Activated B cell treated with CpG ODN at 0.5 μM for 24 hours (primary cell): Measurements from ENCODE around the gene MLXIPL. TPM values are rescaled to one million over a fixed set of nuclear protein-coding genes. Genes with fewer than 3 reads are reported as not detected.
"Not testable (repeated sequence)": the region's sequence is repeated elsewhere in the genome, so short reads cannot be mapped to it uniquely, and the experiment has no call there.

Experiments
- ATAC-seq: fragments of 200-7000 bp; cut with Tn5 transposase; one replicate; pipeline ENCODE4 v1.10.0; 2021; ENCODE audit warnings: low read depth, mild to moderate bottlenecking, moderate library complexity
- CTCF ChIA-PET: fragments of 350-600 bp; sonication (Branson Sonifier 250); formaldehyde crosslinking; loops from one replicate; lab custom pipeline; 2021; ENCODE audit warnings: antibody characterized with exemption; lab: Charles Lee
- POLR2A ChIA-PET: fragments of 350-600 bp; sonication (Branson Sonifier 250); formaldehyde crosslinking; loops from one replicate; lab custom pipeline; 2021; ENCODE audit warnings: antibody characterized with exemption; lab: Charles Lee
- DNase-seq: peaks from one replicate; pipeline ENCODE4 v3.0.0; 2022
- H3K27ac Mint-ChIP-seq: one replicate; pipeline ENCODE4 v1.8.0; 2020; ENCODE audit warnings: mixed read lengths
- H3K27me3 Mint-ChIP-seq: one replicate; pipeline ENCODE4 v1.8.0; 2021; ENCODE audit warnings: mixed read lengths
- H3K36me3 Mint-ChIP-seq: one replicate; pipeline ENCODE4 v1.8.0; 2021; ENCODE audit warnings: low read depth, mixed read lengths
- H3K4me1 Mint-ChIP-seq: one replicate; pipeline ENCODE4 v1.8.0; 2021; ENCODE audit warnings: mixed read lengths
- H3K4me3 Mint-ChIP-seq: one replicate; pipeline ENCODE4 v1.8.0; 2020; ENCODE audit warnings: mild to moderate bottlenecking, mixed read lengths
- H3K9me3 Mint-ChIP-seq: one replicate; pipeline ENCODE4 v1.8.0; 2020; ENCODE audit warnings: mixed read lengths
- CTCF ChIP-seq: fragments of 200-600 bp; IDR thresholded peaks from one replicate; pipeline ENCODE4 v1.8.0; 2022; ENCODE audit warnings: antibody characterized with exemption, mild to moderate bottlenecking
- intact Hi-C: fragments of 100-400 bp; cut with micrococcal nuclease; formaldehyde crosslinking; loops from one replicate; pipeline ENCODE4 v1.15.1; 2024
- total RNA-seq: library from RNA; stranded (reverse); gene quantifications from 2 replicates; pipeline ENCODE4 v1.2.3, GENCODE V29; 2022

The MLXIPL gene
- total RNA-seq, 1 donor from 2014 or later, result not detected

- Mint-ChIP-seq H3K4me3 (peak overlapping the region; percentile 90), H3K9me3 (no peaks in the 10 kb centered on the region), H3K4me1 (peaks cover 29% of the 10 kb centered on the region), H3K36me3 (peaks cover 37% of the 10 kb centered on the region), H3K27ac (peak overlapping the region; percentile 39), H3K27me3 (no peaks in the 10 kb centered on the region)
- intact Hi-C loops, result no loop called here
- ChIA-PET CTCF (no interaction called here), POLR2A (interaction anchor here (0.6 to 3.5 kb wide), 4 partner anchors 9 to 36 kb away, joined by 3 to 29 read pairs (median 3); partner anchors contain the start of gene BAZ1B)
- no peak for ATAC-seq
- no peak for DNase-seq
- TF ChIP-seq CTCF, result no peak
Observed at GRCh38 chr7:73555411-73555982, 68.8 kb downstream of the MLXIPL start.

GRCh38 chr7:73550093-73550492 is 74.2 kb downstream of the MLXIPL start:
- H3K4me1 Mint-ChIP-seq, intact Hi-C loops, ATAC-seq, H3K4me3 Mint-ChIP-seq, H3K27me3 Mint-ChIP-seq, POLR2A ChIA-PET, DNase-seq, H3K27ac Mint-ChIP-seq, CTCF ChIA-PET, H3K9me3 Mint-ChIP-seq: not testable (repeated sequence)
- H3K36me3 Mint-ChIP-seq, result peaks cover 63% of the 10 kb centered on the region

GRCh38 chr7:73549176-73549575 is 75.1 kb downstream of the MLXIPL start:
- DNase-seq (no peak), ATAC-seq (no peak)
- Mint-ChIP-seq H3K27me3 (no peaks in the 10 kb centered on the region), H3K9me3 (no peaks in the 10 kb centered on the region), H3K4me3 (no peak overlapping the region), H3K27ac (no peak overlapping the region), H3K36me3 (peaks cover 58% of the 10 kb centered on the region), H3K4me1 (peaks cover 6% of the 10 kb centered on the region)
- intact Hi-C loops, result no loop called here
- CTCF ChIA-PET, result no interaction called here
- no peak for TF ChIP-seq CTCF
- POLR2A ChIA-PET, result no interaction called here

GRCh38 chr7:73547841-73548240 is 76.5 kb downstream of the MLXIPL start:
- ATAC-seq (no peak), DNase-seq (no peak)
- Mint-ChIP-seq H3K9me3 (no peaks in the 10 kb centered on the region), H3K27me3 (no peaks in the 10 kb centered on the region), H3K27ac (no peak overlapping the region), H3K4me3 (no peak overlapping the region), H3K36me3 (peaks cover 64% of the 10 kb centered on the region), H3K4me1 (peaks cover 3% of the 10 kb centered on the region)
- intact Hi-C loops, result no loop called here
- ChIA-PET CTCF (interaction anchor here (1.4 kb wide), 1 partner anchor 29 kb away, joined by 3 read pairs; no protein-coding TSS in a partner anchor), POLR2A (interaction anchor here (0.6 kb wide), 1 partner anchor 662 kb away, joined by 6 read pairs; the partner anchor contains the start of gene LAT2)
- no peak for TF ChIP-seq CTCF

GRCh38 chr7:73544678-73545077 is 79.6 kb downstream of the MLXIPL start:
- ChIA-PET POLR2A (no interaction called here), CTCF (no interaction called here)
- Mint-ChIP-seq H3K9me3 (no peaks in the 10 kb centered on the region), H3K4me3 (no peak overlapping the region), H3K27me3 (no peaks in the 10 kb centered on the region), H3K4me1 (peaks cover 1% of the 10 kb centered on the region), H3K36me3 (peaks cover 68% of the 10 kb centered on the region), H3K27ac (no peak overlapping the region)
- intact Hi-C loops, result no loop called here
- no peak for DNase-seq
- no peak for TF ChIP-seq CTCF
- ATAC-seq, result no peak

Other genes with a start within 250 kb of the MLXIPL start
- 0.27 and 0.35 TPM in 2 replicates for gene FZD9, start 190.7 kb downstream of the MLXIPL start, total RNA-seq
- gene BAZ1B, start 102.2 kb downstream of the MLXIPL start, total RNA-seq, result 53.6 and 59.1 TPM in 2 replicates
- gene BCL7B, start 66.8 kb downstream of the MLXIPL start, total RNA-seq, result 62.0 and 62.6 TPM in 2 replicates
- 26.1 and 33.5 TPM in 2 replicates for gene TBL2, start 45.9 kb downstream of the MLXIPL start, total RNA-seq
- 0.17 and 0.24 TPM in 2 replicates for gene VPS37D, start 43.3 kb upstream of the MLXIPL start, total RNA-seq
- 13.7 and 14.2 TPM in 2 replicates for gene DNAJC30, start 58.9 kb upstream of the MLXIPL start, total RNA-seq
- gene BUD23, start 59.1 kb upstream of the MLXIPL start, total RNA-seq, result 69.0 and 74.8 TPM in 2 replicates
- gene STX1A, start 95.1 kb upstream of the MLXIPL start, total RNA-seq, result 1.8 and 2.1 TPM in 2 replicates
- 12.1 and 15.9 TPM in 2 replicates for gene ABHD11, start 114.3 kb upstream of the MLXIPL start, total RNA-seq
- not detected in 2 replicates for gene CLDN3, start 145.7 kb upstream of the MLXIPL start, total RNA-seq
- not detected in 2 replicates for gene CLDN4, start 206.5 kb upstream of the MLXIPL start, total RNA-seq
- gene METTL27, start 218.0 kb upstream of the MLXIPL start, total RNA-seq, result 0.66 and 1.7 TPM in 2 replicates
- not detected in 2 replicates for gene TMEM270, start 236.6 kb upstream of the MLXIPL start, total RNA-seq